ENCODE data around the gene OR2C1. TPM values are rescaled to one million over a fixed set of nuclear protein-coding genes. Genes with fewer than 3 reads are reported as not detected.
A peak's percentile ranks its signal among the peaks of the same experiment; 100 is the strongest.

The OR2C1 gene
- not detected in 2 replicates for total RNA-seq

DNA sequence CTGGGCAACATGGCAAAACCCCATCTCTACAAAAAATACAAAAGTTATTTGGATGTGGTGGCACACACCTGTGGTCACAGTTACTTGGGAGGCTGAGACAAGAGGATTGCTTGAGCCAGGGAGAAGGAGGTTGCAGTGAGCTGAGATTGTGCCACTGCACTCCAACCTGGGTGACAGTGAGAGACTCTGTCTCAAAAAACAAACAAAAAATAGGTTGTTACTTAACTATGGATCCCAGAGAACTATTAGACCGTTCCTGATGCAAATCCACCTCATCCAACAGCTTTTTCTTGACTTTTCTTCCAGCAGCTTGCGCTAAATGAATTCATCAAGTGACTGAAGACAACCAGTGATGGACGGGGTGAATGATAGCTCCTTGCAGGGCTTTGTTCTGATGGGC lies at the start of gene OR2C1:
OR2C1 (plus strand) TSS at position 301 of the 400 bp plus-strand sequence; CDS start at position 353, 52 bp downstream.
- DNase-seq, result no peak

DNA sequence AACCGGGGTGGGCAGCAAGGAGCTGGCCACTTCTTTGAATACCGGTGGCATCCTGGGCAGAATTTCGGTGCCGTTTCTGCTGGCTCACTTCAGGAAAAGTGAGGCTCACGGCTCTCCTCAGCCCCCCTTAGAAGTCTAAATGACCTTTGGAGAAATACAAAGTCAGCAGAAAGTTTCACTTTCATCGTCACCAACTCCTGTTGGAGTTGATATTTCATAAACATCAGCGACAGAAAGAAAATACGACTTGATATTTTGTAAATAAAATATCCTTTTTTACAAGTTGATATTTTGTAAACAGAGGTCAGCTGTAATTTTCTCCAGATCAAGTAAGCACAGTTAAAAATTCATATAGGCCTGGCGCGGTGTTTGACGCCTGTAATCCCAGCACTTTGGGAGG lies 49.6 kb upstream of the OR2C1 start:
- no peak for DNase-seq

DNA sequence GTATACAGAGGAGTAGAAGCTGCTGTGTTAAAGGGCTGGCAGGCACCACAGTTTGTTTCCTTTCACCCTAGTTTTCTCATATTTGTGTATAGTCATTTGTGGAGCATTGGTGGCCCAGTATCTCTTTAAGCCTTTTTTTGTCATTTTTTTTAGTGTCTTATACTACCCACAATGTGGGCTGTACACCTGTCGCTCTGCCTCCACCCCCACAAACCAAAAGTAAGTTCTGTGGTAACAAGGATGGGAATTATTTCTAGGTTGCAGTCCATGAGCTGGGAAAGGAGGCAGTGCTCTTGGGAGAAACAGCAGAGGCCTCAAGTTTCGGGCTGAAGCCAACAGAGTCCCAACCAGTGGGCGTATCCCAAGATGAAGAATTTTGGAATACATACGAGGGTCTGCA lies 44.2 kb upstream of the OR2C1 start:
- no peak for DNase-seq

DNA sequence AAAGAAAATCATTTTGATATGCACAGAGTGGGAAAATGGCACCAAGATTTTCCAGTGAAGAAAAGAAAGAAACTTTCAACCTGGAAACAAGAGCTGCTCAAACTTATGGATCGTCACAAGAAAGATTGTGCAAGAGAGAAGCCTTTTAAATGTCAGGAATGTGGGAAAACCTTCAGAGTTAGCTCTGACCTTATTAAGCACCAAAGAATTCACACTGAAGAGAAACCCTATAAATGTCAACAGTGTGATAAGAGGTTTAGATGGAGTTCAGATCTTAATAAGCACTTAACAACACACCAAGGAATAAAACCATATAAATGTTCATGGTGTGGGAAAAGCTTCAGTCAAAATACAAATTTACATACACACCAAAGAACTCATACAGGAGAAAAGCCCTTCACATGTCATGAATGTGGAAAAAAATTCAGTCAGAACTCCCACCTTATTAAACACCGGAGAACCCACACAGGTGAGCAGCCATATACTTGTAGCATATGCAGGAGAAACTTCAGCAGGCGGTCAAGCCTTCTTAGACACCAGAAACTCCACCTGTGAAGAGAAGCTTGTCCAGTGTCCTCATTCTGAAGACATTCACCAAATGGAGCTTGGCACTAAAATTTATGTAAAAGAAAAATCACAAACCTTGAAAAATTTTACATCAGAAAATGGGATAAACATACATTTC lies 38.2 kb upstream of the OR2C1 start:
- DNase-seq, result peak; percentile 28

DNA sequence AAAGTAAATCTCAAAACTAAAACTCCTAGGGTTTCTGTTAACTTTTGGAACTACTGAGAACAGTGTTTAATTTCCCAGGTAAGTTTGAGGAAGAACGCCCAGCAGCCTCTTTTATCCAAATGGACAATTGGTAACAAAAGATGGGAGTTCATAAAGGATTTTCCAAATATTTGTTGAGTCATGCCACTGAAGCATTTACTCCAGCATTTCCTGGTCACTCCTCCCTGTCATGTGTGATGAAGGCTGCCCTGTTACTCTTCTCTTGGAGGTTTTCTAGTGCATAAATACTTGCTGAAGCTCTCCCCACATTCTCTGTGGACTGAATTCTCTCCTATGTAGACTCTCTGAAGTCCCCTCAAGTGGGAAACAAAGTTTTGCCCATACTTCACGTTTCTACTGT lies 33.9 kb upstream of the OR2C1 start:
- DNase-seq, result no peak

DNA sequence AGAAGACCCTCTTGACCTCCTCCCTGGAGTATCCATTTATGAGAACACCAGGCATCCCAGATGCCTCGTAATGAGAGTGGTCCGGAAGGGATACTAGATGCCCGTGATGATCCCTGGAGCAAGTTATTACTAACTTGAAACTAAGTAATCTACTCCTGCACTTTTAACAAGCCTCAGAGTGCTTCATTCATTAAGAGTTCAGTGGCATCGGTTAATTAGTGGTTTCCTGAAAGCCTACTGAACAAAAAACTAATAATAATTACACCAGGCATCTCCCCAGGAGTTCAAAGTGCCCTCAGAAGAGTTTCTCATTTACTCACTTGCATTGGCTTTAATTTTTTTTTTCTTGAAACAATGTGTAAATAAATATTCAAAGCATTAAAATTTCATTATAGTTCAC lies 28.2 kb upstream of the OR2C1 start:
- DNase-seq, result no peak

DNA sequence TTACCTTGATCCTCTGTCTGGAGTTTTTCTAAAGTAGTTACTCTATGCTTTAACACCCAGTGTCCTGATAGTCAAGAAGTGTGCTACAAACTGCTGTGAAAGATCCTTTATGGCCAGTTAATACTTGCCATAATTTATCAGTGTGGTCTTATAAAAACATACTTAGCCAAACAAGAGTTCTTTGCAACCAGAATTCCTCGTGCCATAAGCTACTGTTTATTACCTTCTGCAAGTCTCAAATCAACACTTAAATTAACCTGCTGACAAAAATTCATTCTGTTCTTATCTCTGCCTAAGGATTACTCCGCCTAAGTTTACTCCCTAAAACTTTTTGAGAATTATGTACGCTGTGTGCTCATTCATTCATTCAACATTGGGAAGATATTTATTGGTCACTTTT lies 27.6 kb upstream of the OR2C1 start:
- no peak for DNase-seq

DNA sequence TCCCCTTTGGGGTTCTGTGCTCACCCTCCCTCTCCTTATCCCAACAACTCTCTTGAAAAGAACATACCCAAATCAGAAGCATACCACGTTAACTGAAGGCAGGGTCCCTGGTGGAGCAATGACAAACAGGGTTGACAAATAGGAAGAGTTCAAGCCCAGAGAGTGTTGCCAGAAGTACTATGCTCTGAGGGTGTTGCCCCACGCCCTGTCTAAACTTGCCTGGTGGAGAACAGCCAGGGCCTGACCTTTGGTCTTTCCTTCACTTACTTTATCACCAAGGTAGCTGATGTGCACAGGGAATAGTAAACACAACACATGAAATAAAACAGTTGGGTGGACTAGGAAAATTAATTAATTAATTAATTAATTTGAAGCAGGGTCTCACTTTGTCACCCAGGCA lies 27.0 kb upstream of the OR2C1 start:
- no peak for DNase-seq

DNA sequence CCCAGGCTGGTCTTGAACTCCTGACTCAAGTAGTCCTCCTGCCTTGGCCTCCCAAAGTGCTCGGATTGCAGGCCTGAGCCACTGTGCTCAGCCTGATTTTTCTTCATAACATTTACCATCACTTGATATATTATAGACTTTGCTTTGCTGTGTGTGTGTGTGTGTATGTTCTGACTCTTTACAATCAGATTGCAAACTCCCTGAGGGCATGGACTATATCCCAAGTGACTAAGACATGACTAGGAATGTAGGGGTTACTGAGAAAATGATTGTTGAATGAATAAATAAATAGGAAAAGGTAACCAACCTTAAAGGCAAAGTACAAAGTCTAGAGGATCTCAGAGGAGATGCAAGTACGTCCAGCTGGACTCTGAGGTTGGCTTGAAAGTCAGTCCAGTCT lies 9.6 kb upstream of the OR2C1 start:
- no peak for DNase-seq

DNA sequence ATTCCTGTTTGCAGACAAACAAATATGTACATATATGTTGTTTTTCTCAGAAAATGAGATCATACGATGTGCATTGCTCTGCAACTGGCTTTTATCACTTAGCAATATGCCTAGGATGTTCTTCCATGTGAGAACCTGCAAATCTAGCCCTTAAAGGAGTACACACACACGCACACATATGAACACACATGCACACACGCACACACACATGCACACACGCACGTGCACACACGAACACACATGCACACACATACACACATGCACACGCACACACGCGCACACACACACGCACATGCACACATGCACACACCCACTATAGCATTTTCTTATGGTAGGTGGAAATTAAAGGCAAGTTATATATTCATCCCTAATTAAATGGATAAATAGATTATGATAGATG lies 8.1 kb upstream of the OR2C1 start:
- no peak for DNase-seq

DNA sequence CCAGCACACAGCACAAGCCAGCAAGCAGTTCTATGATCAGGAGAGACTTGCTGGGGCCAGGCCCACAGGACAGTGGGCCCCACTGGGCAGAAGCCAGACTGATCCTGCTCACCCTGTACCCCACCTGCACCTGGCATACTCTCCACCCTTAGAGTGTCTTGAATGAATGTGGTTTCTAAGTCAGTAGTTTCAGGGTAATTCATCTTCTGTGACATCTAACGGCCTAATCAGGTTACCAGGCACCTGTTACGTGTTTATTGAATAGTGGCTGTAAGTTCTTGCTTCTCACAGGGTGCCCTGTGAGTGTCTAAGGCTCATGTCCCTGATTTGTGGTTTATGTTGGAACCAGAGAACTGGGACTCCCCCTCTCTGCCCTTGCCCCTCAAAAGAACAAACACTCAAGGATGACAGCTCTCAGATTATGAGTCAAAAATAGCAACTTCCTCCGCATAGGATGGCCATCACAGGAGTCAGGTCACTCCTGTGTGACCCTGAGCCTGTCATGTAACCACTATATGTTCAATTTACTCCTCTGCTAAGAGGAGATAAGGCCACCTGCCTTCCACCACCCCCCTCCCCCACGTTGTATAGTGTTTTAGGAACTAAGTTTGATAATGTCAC lies 7.0 kb upstream of the OR2C1 start:
- DNase-seq, result no peak

DNA sequence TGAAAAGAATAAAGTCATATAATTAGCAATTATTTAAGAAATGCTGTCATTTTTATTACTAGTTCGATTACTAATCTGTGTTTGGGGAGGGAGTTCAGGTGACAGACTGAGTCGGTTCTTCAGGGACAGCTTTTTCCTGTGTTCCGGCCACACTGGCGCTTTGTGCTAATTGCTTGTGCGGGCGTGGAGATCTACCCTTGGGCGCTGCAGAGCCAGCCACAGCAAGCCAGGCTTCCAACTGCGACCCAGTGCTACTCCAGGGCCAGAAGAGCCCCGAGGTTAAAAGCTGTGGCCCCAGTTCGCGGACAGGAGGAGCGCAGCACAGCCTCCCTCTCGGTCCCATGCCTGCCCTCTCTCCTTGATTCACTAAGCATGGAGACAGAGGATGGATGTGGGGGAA lies 6.5 kb upstream of the OR2C1 start:
- no peak for DNase-seq

DNA sequence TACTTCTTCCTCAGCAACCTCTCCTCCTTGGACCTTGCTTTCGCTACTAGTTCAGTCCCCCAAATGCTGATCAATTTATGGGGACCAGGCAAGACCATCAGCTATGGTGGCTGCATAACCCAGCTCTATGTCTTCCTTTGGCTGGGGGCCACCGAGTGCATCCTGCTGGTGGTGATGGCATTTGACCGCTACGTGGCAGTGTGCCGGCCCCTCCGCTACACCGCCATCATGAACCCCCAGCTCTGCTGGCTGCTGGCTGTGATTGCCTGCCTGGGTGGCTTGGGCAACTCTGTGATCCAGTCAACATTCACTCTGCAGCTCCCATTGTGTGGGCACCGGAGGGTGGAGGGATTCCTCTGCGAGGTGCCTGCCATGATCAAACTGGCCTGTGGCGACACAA lies 429 bp downstream of the OR2C1 start:
- DNase-seq, result no peak

DNA sequence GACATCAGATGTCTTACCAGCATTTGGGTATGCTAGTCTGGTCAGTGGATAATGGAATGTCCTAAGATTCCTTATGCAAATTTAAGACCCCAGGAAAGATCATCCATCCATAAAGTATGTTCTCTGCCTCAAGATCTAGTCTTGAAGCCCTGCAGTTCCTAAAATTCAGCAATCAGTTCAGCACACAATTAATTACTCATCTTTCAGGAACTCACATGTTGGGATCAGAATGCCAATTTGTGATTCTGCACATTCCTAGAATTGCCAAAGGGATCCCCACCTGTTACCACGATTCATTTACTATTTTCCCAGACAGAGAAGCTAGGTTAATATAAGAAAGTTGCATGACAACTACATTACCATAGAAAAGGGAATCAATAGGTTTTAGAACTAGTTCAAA lies 3.2 kb downstream of the OR2C1 start:
- DNase-seq, result no peak

DNA sequence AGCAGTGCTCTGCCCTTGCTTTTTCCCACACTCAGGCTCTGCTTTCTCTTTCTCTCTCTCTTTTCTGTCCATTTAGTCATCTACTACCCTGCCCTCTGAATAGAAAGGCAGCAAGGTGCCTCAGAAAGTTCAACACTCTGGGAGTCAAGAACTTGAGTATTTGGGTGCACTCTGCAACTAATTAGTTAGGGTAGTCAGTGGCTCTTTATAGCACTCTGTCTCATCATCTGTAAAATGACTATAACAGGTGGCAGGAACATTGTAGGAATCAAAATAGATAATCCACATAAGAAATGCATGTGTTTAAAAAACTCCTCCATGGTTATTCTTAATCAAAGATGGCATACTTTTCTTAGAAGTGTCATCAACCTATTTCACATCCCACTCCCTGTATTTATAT lies 7.2 kb downstream of the OR2C1 start:
- no peak for DNase-seq

DNA sequence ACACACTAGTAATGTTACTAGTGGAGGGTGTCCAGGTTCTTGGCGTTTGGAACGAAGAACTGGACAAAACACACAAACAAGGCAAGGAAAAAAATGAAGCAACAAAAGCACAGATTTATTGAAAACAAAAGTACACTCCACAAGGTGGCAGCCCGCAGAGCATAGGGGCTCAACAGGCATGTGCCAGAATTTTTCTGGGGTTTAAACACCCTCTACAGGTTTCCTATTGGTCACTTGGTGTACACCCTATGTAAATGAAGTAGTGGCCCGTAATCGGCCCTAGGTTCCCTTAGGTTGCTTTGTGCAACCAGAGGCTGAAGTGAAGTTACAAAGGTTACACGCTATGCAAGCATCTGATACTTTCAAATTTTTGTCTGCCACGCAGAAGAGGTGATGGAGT lies 8.1 kb downstream of the OR2C1 start:
- DNase-seq, result peak; percentile 7

DNA sequence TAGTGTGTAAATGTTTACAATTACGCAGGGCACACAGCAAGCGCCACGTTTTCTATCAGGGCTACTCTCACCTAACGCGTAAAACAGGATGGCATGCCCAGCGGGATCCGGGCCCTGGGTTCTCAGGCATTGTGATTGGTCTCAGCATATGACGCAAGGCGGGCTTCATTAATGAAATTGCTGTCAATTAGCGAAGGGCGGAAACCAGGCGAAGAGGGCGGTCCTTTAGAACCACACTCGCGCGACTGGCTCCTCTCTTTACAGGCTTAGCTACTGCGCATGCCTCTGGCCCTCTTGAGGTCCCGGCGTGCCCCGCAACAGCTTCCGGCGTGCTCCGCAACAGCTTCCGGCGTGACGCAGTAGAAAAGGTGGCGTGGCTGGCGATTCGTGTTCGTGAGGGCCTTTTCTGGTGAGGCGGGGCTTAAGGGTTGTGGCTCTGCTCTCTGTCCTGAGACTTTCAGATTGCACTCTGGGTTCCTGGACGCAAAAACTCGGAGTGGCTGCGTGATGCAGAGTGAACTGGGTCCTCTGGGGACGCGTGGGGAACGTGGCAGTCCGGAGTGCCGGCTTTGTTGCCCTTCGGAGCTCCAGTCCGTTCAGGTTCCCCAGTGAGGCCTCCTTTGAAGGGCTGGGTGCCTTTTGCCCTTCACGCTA lies 9.2 kb downstream of the OR2C1 start:
- peak; percentile 93 for DNase-seq

DNA sequence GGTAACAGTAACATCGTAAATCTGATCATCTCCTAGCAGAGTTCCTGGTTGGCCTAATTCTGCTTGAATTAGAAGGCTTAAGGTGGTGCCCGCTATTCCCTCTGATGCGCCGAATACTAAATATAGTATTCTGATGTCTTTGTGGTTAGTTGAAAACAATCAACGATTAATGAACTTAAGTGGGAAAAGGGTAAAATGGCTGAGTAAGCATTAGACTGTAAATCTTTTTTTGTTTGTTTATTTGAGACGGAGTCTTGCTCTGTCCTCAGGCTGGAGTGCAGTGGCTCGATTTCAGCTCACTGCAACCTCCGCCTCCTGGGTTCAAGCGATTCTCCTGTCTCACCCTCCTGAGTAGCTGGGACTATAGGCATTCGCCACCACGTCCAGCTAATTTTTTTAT lies 13.4 kb downstream of the OR2C1 start:
- no peak for DNase-seq

DNA sequence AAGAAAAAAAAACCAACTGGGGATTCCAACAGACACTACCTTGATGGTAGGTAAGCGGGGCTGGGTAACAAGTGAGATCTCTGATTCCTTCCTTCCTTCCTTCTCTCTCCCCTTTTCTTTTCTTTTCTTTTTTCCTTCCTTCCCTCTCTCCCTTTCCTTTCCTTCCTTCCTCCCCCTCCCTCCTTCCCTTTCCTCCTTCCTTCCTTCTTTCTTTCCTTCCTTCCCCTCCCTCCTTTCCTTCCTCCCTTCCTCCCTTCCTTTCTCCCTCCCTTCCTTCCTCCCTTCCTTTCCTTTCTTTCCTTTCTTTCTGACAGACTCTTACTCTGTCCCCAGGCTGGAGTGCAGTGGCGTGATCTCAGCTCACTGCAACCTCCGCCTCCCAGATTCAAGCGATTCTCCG lies 20.0 kb downstream of the OR2C1 start:
- DNase-seq, result no peak

DNA sequence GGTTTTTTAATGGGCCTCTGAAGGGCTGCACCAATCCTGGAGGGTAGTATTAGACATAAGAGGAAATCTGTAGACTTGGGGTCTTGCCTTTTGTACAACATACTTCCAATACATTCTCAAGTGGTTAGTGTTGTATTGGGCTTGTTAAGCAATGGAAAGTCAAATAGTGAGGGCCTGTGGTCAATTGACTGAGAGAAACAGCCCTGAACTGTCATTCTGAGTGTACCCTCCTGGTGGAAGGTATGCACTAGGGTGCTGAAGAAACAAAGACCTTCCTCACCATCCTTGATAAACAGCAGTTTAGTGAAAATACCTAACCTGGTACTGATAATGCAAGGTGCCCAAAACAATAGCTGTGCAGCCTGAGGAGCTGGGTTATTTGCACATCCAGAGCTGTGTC lies 22.2 kb downstream of the OR2C1 start:
- no peak for DNase-seq

DNA sequence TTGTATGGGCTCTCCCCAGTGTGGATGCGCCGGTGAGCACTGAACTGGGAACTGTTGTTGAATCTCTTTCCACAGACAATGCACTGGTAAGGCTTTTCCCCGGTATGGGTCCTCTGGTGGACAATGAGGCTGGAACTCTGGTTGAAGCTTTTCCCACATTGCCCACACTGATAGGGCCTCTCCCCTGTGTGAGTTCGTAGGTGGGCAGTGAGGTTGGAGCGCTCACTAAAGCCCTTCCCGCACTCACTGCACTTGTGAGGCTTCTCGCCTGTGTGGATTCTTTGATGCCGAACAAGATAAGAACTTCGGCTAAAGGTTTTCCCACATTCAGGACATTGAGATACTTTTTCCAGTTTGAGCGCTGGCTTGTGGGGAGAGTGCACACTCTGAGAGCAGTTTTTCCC lies 27.4 kb downstream of the OR2C1 start:
- no peak for DNase-seq

DNA sequence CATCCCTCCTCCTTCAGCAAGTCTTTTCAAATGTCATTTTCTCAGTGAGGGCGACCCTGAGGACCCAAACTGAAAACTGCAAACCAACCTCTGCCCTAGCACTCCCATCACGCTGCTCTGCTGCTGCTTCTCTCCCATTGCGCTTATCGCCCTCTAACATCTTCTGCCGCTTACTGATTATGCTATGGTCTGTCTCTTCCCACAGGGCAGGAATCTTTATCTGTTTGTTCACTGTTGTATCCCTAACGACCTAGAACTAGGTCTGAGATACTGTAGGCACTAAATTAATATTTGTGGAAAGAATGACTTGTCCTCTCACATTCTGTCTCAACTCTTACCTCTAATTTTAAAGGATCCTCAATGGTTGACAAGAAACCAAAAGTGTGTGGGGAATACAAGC lies 32.6 kb downstream of the OR2C1 start:
- no peak for DNase-seq

DNA sequence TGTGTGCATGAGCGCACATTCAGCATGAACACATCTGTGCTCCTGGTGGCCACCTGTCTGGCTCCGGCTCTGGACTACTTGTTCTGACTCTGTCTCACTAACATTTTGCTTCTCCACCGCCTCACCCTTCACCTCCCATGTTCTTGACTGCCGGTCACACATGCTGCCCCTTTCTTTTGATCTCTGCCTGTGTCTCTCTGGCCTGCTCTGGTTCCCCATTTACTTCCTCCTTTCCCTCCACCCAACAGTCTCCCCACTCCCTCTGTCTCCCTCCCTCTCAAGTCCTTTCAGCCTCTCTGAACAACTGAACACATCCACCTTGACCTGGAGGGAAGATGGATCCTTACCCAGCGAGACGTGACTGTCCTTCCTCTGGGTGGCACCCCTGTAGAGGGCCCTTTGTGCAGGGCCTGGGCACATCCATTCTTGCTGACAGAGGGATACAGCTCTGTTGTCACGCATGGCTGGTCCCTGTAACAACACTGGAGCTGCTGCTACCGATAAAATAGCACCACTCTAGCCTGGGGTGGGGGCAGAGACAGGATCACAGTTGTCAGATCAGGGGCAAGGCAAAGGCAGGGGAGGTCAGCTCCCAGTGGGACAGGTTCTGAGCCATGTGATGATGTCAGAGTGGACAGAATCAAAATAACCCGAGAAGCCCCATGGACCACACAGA lies 34.1 kb downstream of the OR2C1 start:
- no peak for DNase-seq

DNA sequence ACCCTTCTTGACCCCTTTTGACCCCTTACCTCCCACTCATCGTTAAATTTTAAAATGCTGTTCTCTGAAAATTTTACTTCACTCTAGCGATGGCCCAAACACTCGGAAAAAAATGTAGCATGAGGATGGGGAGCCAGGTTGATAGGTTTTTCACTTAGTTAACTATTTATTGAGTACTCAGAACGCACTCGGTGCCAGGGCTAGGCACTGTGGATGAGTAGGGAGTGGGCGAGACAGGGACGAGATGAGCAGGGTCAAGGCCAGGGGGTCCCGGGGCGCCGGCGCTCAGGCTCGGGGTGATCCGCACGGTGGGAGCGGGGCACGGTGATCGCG lies 44.7 kb downstream of the OR2C1 start:
- DNase-seq, result no peak

All from dermis blood vessel endothelial cell (primary cell).